Colonic mucosa (tissue), 4 donors: Measurements from ENCODE around the gene ATG7. TPM values are rescaled to one million over a fixed set of nuclear protein-coding genes. Genes with fewer than 3 reads are reported as not detected.

Source experiments
- DNase-seq: peaks from one replicate; pipeline ENCODE4 v3.0.0-alpha.2; 2020
- H3K27ac ChIP-seq: fragments of 200-600 bp; one replicate; pipeline ENCODE4 v1.8.0; 2021
- H3K27me3 ChIP-seq: fragments of 200-600 bp; one replicate; pipeline ENCODE4 v1.8.0; 2021
- H3K36me3 ChIP-seq: fragments of 200-600 bp; one replicate; pipeline ENCODE4 v1.8.0; 2021
- H3K4me1 ChIP-seq: fragments of 200-600 bp; one replicate; pipeline ENCODE4 v1.8.0; 2021; ENCODE audit warnings: mild to moderate bottlenecking
- H3K4me3 ChIP-seq: fragments of 200-600 bp; one replicate; pipeline ENCODE4 v1.8.0; 2021
- H3K9ac ChIP-seq, 2 donors: one replicate each; pipeline ENCODE4 v1.7.0; 2013; ENCODE audit warnings: control low read depth in 2 of 2, low read depth in 2 of 2, low read length in 2 of 2
- H3K9me3 ChIP-seq: fragments of 200-600 bp; one replicate; pipeline ENCODE4 v1.8.0; 2021
- CTCF ChIP-seq: fragments of 200-600 bp; IDR thresholded peaks from one replicate; pipeline ENCODE4 v1.8.0; 2022; ENCODE audit warnings: antibody characterized with exemption, mild to moderate bottlenecking
- intact Hi-C: fragments of 100-400 bp; cut with DNase I; formaldehyde crosslinking; loops from one replicate; pipeline ENCODE4 v1.14.1; 2022
- total RNA-seq, 2 donors: library from RNA; stranded (reverse); fragmentation: NEBNext Ultra II Directional in 1 of 2; extraction: Animal tissue kit (Norgen Biotek cat#: 25700) in 1 of 2; gene quantifications; one replicate each; pipeline ENCODE4 v1.2.1, GENCODE V29; 2021
- donor health status: healthy.
- donor health status: DM: no; HTN: no; CAD: no.
- donor health status: DM: no; HTN: no; CAD: no.

The ATG7 gene
- total RNA-seq, 2 donors from 2014 or later: 31.9 to 32.0 TPM

GRCh38 chr3:11391174-11391879 is 119.1 kb downstream of the ATG7 start:
- Histone ChIP-seq H3K27me3 (no peaks in the 10 kb centered on the region), H3K9ac (peak overlapping the region in 1 of 2 donors; percentile 15), H3K36me3 (no peaks in the 10 kb centered on the region), H3K4me1 (peaks cover 8% of the 10 kb centered on the region), H3K4me3 (no peak overlapping the region), H3K27ac (peak overlapping the region; percentile 35), H3K9me3 (no peaks in the 10 kb centered on the region)
- TF ChIP-seq CTCF: no peak
- intact Hi-C loops: no loop called here
- DNase-seq: peak; percentile 45

DNA sequence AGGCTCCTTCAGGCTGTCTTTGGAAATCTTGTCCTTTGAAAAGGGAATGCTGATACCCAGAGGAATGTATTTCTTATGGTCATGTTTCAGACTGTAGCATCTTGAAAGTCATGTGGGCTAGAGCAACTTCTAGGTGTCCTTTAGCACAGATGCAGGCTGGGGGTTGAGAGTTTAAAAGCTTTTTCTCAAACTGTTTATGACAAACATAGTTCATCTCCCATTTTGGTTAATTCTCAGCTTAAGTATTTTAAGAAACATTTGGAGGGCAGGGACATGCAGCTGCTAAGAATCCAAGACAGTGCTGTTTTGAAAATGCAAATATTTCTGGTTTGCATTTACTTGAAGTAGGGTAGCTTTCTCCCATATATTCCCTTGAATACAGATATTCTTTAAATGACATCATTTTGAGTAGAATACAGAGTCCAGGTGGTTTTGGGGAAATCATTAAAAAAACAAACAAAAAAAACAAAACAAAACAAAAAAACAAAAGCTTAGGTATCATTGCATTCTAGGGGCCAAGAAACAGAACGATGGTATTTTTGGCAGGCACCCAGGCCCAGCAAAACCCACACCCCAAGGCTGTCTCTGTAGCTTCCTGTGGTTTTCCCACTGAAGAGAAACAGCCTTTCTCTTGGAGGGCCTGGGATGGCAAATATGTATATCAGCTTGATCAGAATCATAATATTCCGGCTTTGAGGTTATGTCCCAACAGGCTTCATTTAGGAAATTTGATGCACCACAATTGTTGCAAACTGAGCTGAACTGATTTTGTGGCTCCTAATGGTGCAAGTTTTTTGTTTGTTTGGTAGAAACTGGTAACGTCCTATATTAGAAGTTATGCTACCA is 120.0 kb downstream of the ATG7 start:
- H3K27me3 ChIP-seq: no peaks in the 10 kb centered on the region
- peak overlapping the region in 1 of 2 donors; percentile 15 for H3K9ac ChIP-seq
- H3K4me1 ChIP-seq: peaks cover 8% of the 10 kb centered on the region
- no peak overlapping the region for H3K4me3 ChIP-seq
- intact Hi-C loops: no loop called here
- peak overlapping the region; percentile 21 for H3K27ac ChIP-seq
- TF ChIP-seq CTCF: no peak
- no peaks in the 10 kb centered on the region for H3K9me3 ChIP-seq
- H3K36me3 ChIP-seq: no peaks in the 10 kb centered on the region
- no peak for DNase-seq

- intact Hi-C loops: no loop called here
- Histone ChIP-seq H3K36me3 (no peaks in the 10 kb centered on the region), H3K9me3 (no peaks in the 10 kb centered on the region), H3K4me3 (no peak overlapping the region), H3K27me3 (no peaks in the 10 kb centered on the region), H3K9ac (no peak overlapping the region), H3K4me1 (peaks cover 8% of the 10 kb centered on the region), H3K27ac (no peak overlapping the region)
- no peak for DNase-seq
- no peak for TF ChIP-seq CTCF
These were observed 120.6 kb downstream of the ATG7 start for GRCh38 chr3:11392860-11393114.

DNA sequence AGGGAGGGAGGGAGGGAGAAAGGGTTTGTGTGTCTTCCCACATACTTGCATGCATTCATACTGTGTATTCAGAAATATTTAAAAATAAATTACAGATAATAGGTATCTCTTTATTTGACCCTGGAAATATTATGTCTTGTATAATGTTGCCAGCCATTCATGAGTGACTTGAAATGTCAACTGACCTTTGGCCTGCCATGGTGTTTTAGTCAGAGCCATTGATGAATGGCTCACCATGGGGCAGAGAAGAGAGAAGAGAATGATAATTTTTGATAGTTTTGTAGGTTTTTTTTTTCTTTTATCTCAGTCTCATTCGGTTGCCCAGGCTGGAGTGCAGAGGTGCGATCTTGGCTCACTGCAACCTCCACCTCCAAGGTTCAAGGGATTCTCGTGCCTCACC is 121.2 kb downstream of the ATG7 start:
- Histone ChIP-seq H3K9ac (no peak overlapping the region), H3K4me3 (no peak overlapping the region), H3K36me3 (no peaks in the 10 kb centered on the region), H3K9me3 (no peaks in the 10 kb centered on the region), H3K4me1 (peaks cover 8% of the 10 kb centered on the region), H3K27ac (no peak overlapping the region), H3K27me3 (no peaks in the 10 kb centered on the region)
- DNase-seq: no peak
- intact Hi-C loops: no loop called here
- TF ChIP-seq CTCF: no peak

- DNase-seq: peak; percentile 27
- intact Hi-C loops: no loop called here
These were observed 122.2 kb downstream of the ATG7 start for GRCh38 chr3:11394392-11394791.

More at GRCh38 chr3:11394392-11394791, 122.2 kb downstream of the ATG7 start:
- no peak overlapping the region for H3K4me3 ChIP-seq
- no peaks in the 10 kb centered on the region for H3K27me3 ChIP-seq
- TF ChIP-seq CTCF: no peak
- no peak overlapping the region for H3K9ac ChIP-seq
- H3K36me3 ChIP-seq: no peaks in the 10 kb centered on the region
- H3K4me1 ChIP-seq: peaks cover 8% of the 10 kb centered on the region
- H3K9me3 ChIP-seq: no peaks in the 10 kb centered on the region
- H3K27ac ChIP-seq: no peak overlapping the region
